NCI-H187 treated with DMSO at 0.1 percent for 48 hours (cell line): ENCODE data around the gene CDON.
"Not testable (repeated sequence)": the region's sequence is repeated elsewhere in the genome, so short reads cannot be mapped to it uniquely, and the experiment has no call there.

Source experiments
- DNase-seq: peaks from one replicate; lab custom pipeline; 2025; lab: John Stamatoyannopoulos, UW

Gene CDON

GRCh38 chr11:126046570-126047195 is 16.0 kb downstream of the CDON start:
- no peak for DNase-seq

- DNase-seq, result no peak
Measured at GRCh38 chr11:126039485-126040271, 23.0 kb downstream of the CDON start.

GRCh38 chr11:126035718-126036117 is 26.9 kb downstream of the CDON start:
- DNase-seq, result no peak

GRCh38 chr11:126034933-126035425 is 27.7 kb downstream of the CDON start:
- no peak for DNase-seq

- no peak for DNase-seq
Measured at GRCh38 chr11:126034039-126034932, 28.4 kb downstream of the CDON start.

GRCh38 chr11:126032375-126032774 is 30.3 kb downstream of the CDON start:
- DNase-seq, result no peak

- DNase-seq, result no peak
Measured at GRCh38 chr11:126029805-126030204, 32.9 kb downstream of the CDON start.

GRCh38 chr11:126029237-126029636 is 33.4 kb downstream of the CDON start:
- DNase-seq, result no peak

GRCh38 chr11:126028534-126028933 is 34.1 kb downstream of the CDON start:
- not testable (repeated sequence) for DNase-seq

GRCh38 chr11:126026579-126026978 is 36.1 kb downstream of the CDON start:
- DNase-seq, result no peak

GRCh38 chr11:126025822-126026221 is 36.8 kb downstream of the CDON start:
- no peak for DNase-seq

GRCh38 chr11:126024123-126024522 is 38.5 kb downstream of the CDON start:
- no peak for DNase-seq

- no peak for DNase-seq
Measured at GRCh38 chr11:126012852-126013251, 49.8 kb downstream of the CDON start.

- DNase-seq, result no peak
Measured at GRCh38 chr11:126011754-126012153, 50.9 kb downstream of the CDON start.

- DNase-seq, result no peak
Measured at GRCh38 chr11:126011265-126011664, 51.4 kb downstream of the CDON start.

GRCh38 chr11:126008956-126009355 is 53.7 kb downstream of the CDON start:
- no peak for DNase-seq

- DNase-seq, result no peak
Measured at GRCh38 chr11:126007238-126007637, 55.4 kb downstream of the CDON start.

- no peak for DNase-seq
Measured at GRCh38 chr11:126006068-126006467, 56.6 kb downstream of the CDON start.

GRCh38 chr11:126002181-126002580 is 60.5 kb downstream of the CDON start:
- no peak for DNase-seq

GRCh38 chr11:125999234-125999880 is 63.3 kb downstream of the CDON start:
- no peak for DNase-seq

GRCh38 chr11:125998267-125998666 is 64.4 kb downstream of the CDON start:
- DNase-seq, result no peak

GRCh38 chr11:125995313-125995712 is 67.4 kb downstream of the CDON start:
- DNase-seq, result no peak
